ENCODE data around the gene ZNF418. TPM values are rescaled to one million over a fixed set of nuclear protein-coding genes. Genes with fewer than 3 reads are reported as not detected.

The ZNF418 gene
- total RNA-seq, 1 experiment from 2014 or later = 20.8 TPM

- Mint-ChIP-seq H3K4me1 (peaks cover 3% of the 10 kb centered on the region), H3K4me3 (no peak overlapping the region), H3K27me3 (ENCODE audit: low read depth) (no peaks in the 10 kb centered on the region), H3K27ac (no peak overlapping the region), H3K36me3 (peaks cover 40% of the 10 kb centered on the region), H3K9me3 (no peaks in the 10 kb centered on the region)
- ATAC-seq = no peak
- DNase-seq (ENCODE audit: low spot score) = no peak
- POLR2A ChIA-PET = no interaction called here
- CTCF ChIA-PET = no interaction called here
- TF ChIP-seq NFYB (CRISPR knock-in tag; conservative IDR thresholded peaks at IDR 0.05; ENCODE audit: low read depth) (no peak), ZBTB21 (CRISPR knock-in tag; IDR thresholded peaks at IDR 0.05; ENCODE audit: borderline replicate concordance) (no peak), ZNF416 (CRISPR knock-in tag; IDR thresholded peaks at IDR 0.05) (no peak), NR1H2 (CRISPR knock-in tag; IDR thresholded peaks at IDR 0.05) (no peak)
Measured at GRCh38 chr19:57907394-57907793, 27.8 kb downstream of the ZNF418 start.

DNA sequence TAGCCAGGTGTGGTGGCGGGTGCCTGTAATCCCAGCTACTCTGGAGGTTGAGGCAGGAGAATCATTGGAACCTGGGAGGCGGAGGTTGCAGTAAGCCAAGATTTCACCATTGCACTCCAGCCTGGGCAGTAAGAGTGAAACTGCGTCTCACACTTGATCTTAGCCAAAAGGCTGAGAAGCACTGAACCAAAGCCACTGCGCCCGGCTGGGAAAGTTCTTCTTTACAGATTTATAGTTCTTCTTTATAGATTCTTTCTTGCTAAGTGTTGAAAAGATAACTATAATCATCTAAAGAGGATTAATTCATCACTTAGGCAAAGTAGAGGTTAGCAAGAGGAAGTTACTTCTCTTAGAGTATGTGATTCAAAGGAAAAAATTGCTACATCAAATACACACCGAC, 29.9 kb downstream of the ZNF418 start:
- ATAC-seq = no peak
- CTCF ChIA-PET = no interaction called here
- no peak overlapping the region for H3K27ac Mint-ChIP-seq

More for the DNA sequence above, 29.9 kb downstream of the ZNF418 start:
- POLR2A ChIA-PET = no interaction called here
- no peak overlapping the region for H3K4me3 Mint-ChIP-seq
- peaks cover 26% of the 10 kb centered on the region for H3K36me3 Mint-ChIP-seq
- H3K9me3 Mint-ChIP-seq = no peaks in the 10 kb centered on the region
- H3K27me3 Mint-ChIP-seq (ENCODE audit: low read depth) = no peaks in the 10 kb centered on the region
- TF ChIP-seq GABPB1 (CRISPR knock-in tag; IDR thresholded peaks at IDR 0.05) (no peak), ZNF512 (CRISPR knock-in tag; IDR thresholded peaks at IDR 0.05; ENCODE audit: borderline replicate concordance) (no peak), MLX (CRISPR knock-in tag; IDR thresholded peaks at IDR 0.05) (no peak), SMAD3 (CRISPR knock-in tag; IDR thresholded peaks at IDR 0.05; ENCODE audit: borderline replicate concordance) (no peak), ATF6 (CRISPR knock-in tag; IDR thresholded peaks at IDR 0.05) (no peak), OVOL2 (CRISPR knock-in tag; IDR thresholded peaks at IDR 0.05; ENCODE audit: borderline replicate concordance) (no peak), ZNF532 (CRISPR knock-in tag; IDR thresholded peaks at IDR 0.05; ENCODE audit: borderline replicate concordance) (no peak), ZNF423 (CRISPR knock-in tag; IDR thresholded peaks at IDR 0.05) (no peak), ZNF121 (CRISPR knock-in tag; IDR thresholded peaks at IDR 0.05) (no peak), ZNF317 (CRISPR knock-in tag; IDR thresholded peaks at IDR 0.05; ENCODE audit: borderline replicate concordance, low read depth) (no peak), EMX1 (CRISPR knock-in tag; IDR thresholded peaks at IDR 0.05) (no peak), TP53 (CRISPR knock-in tag; IDR thresholded peaks at IDR 0.05) (no peak), AFF4 (CRISPR knock-in tag; IDR thresholded peaks at IDR 0.05; ENCODE audit: borderline replicate concordance) (no peak), ZNF138 (CRISPR knock-in tag; conservative IDR thresholded peaks at IDR 0.05) (no peak), TEAD1 (CRISPR knock-in tag; IDR thresholded peaks at IDR 0.05) (no peak)
- TF ChIP-seq, protein P1, sequence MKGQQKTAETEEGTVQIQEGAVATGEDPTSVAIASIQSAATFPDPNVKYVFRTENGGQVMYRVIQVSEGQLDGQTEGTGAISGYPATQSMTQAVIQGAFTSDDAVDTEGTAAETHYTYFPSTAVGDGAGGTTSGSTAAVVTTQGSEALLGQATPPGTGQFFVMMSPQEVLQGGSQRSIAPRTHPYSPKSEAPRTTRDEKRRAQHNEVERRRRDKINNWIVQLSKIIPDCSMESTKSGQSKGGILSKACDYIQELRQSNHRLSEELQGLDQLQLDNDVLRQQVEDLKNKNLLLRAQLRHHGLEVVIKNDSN (CRISPR knock-in tag; IDR thresholded peaks at IDR 0.05) = no peak
- TF ChIP-seq, protein P2, sequence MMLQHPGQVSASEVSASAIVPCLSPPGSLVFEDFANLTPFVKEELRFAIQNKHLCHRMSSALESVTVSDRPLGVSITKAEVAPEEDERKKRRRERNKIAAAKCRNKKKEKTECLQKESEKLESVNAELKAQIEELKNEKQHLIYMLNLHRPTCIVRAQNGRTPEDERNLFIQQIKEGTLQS (CRISPR knock-in tag; conservative IDR thresholded peaks at IDR 0.05) = no peak
- TF ChIP-seq, protein P3, sequence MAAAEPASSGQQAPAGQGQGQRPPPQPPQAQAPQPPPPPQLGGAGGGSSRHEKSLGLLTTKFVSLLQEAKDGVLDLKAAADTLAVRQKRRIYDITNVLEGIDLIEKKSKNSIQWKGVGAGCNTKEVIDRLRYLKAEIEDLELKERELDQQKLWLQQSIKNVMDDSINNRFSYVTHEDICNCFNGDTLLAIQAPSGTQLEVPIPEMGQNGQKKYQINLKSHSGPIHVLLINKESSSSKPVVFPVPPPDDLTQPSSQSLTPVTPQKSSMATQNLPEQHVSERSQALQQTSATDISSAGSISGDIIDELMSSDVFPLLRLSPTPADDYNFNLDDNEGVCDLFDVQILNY (CRISPR knock-in tag; IDR thresholded peaks at IDR 0.05) = no peak
- DNase-seq (ENCODE audit: low spot score) = no peak
- peaks cover 3% of the 10 kb centered on the region for H3K4me1 Mint-ChIP-seq

Measured in WTC11 (cell line).